ENCODE data around the gene PNMA8A.

Gene PNMA8A

GRCh38 chr19:46426035-46426505, 45.3 kb downstream of the PNMA8A start:
- TF ChIP-seq GABPA (IDR thresholded peaks at IDR 0.05; ENCODE audit: low read depth): no peak
- TF ChIP-seq CTCF (IDR thresholded peaks at IDR 0.05; ENCODE audit: insufficient read depth, low read length): no peak
- TF ChIP-seq REST (IDR thresholded peaks at IDR 0.05; ENCODE audit: insufficient replicate concordance, low read depth): no peak
- no peak for TF ChIP-seq POLR2AphosphoS5 (IDR thresholded peaks at IDR 0.05; ENCODE audit: low read depth)
- no peak for TF ChIP-seq SPI1 (IDR thresholded peaks at IDR 0.05; ENCODE audit: borderline replicate concordance, low read depth)
- Histone ChIP-seq H3K4me3 (replicated peaks; ENCODE audit: insufficient read depth, low read length) (no peak overlapping the region), H3K27me3 (ENCODE audit: insufficient read depth, poor library complexity, severe bottlenecking) (peaks cover 32% of the 10 kb centered on the region), H3K27ac (replicated peaks) (no peak overlapping the region)
- DNase-seq (ENCODE audit: low read depth in 1 of 2, low spot score in 1 of 2): no peak

- peaks cover 23% of the 10 kb centered on the region for H3K27me3 ChIP-seq (ENCODE audit: insufficient read depth, poor library complexity, severe bottlenecking)
- no peak for DNase-seq (ENCODE audit: low read depth in 1 of 2, low spot score in 1 of 2)
- no peak for TF ChIP-seq CTCF (IDR thresholded peaks at IDR 0.05; ENCODE audit: insufficient read depth, low read length)
- no peak for TF ChIP-seq POLR2AphosphoS5 (IDR thresholded peaks at IDR 0.05; ENCODE audit: low read depth)
- TF ChIP-seq GABPA (IDR thresholded peaks at IDR 0.05; ENCODE audit: low read depth): no peak
- no peak for TF ChIP-seq REST (IDR thresholded peaks at IDR 0.05; ENCODE audit: insufficient replicate concordance, low read depth)
- no peak for TF ChIP-seq SPI1 (IDR thresholded peaks at IDR 0.05; ENCODE audit: borderline replicate concordance, low read depth)
- H3K27ac ChIP-seq (replicated peaks): no peak overlapping the region
- no peak overlapping the region for H3K4me3 ChIP-seq (replicated peaks; ENCODE audit: insufficient read depth, low read length)
These were observed 48.2 kb downstream of the PNMA8A start for GRCh38 chr19:46423188-46423587.

- Histone ChIP-seq H3K27me3 (ENCODE audit: insufficient read depth, poor library complexity, severe bottlenecking) (peaks cover 17% of the 10 kb centered on the region), H3K27ac (replicated peaks) (no peak overlapping the region), H3K4me3 (replicated peaks; ENCODE audit: insufficient read depth, low read length) (no peak overlapping the region)
- DNase-seq (ENCODE audit: low read depth in 1 of 2, low spot score in 1 of 2): no peak
- no peak for TF ChIP-seq REST (IDR thresholded peaks at IDR 0.05; ENCODE audit: insufficient replicate concordance, low read depth)
- no peak for TF ChIP-seq POLR2AphosphoS5 (IDR thresholded peaks at IDR 0.05; ENCODE audit: low read depth)
- TF ChIP-seq CTCF (IDR thresholded peaks at IDR 0.05; ENCODE audit: insufficient read depth, low read length): no peak
- no peak for TF ChIP-seq GABPA (IDR thresholded peaks at IDR 0.05; ENCODE audit: low read depth)
- no peak for TF ChIP-seq SPI1 (IDR thresholded peaks at IDR 0.05; ENCODE audit: borderline replicate concordance, low read depth)
These were observed 49.0 kb downstream of the PNMA8A start for GRCh38 chr19:46422344-46422743.

All from HL-60 (cell line).